DOHH2 (cell line): ENCODE results near the gene SEC14L2.
"Not testable (repeated sequence)": the region's sequence is repeated elsewhere in the genome, so short reads cannot be mapped to it uniquely, and the experiment has no call there.

Source experiments
- H3F3A ChIP-seq: fragments of 200-600 bp; sonication (generic), shearing (Covaris generic); 2 replicates; pipeline ENCODE4 v1.6.0; 2016; ENCODE audit warnings: antibody characterized with exemption, mild to moderate bottlenecking; ENCODE audit not compliant: control insufficient read depth, insufficient read depth
- H3K27ac ChIP-seq: fragments of 200-600 bp; sonication (generic); 2 replicates; pipeline ENCODE4 v1.5.1; 2014; ENCODE audit warnings: low read depth, mild to moderate bottlenecking, low read length, moderate library complexity
- H3K27me3 ChIP-seq: fragments of 200-600 bp; sonication (generic); 2 replicates; pipeline ENCODE4 v1.6.1; 2014; ENCODE audit warnings: mild to moderate bottlenecking, low read length, mixed read lengths; ENCODE audit not compliant: control insufficient read depth
- H3K36me3 ChIP-seq: fragments of 200-600 bp; sonication (generic); 2 replicates; pipeline ENCODE4 v1.6.1; 2014; ENCODE audit warnings: mild to moderate bottlenecking, low read length, moderate library complexity, mixed read lengths; ENCODE audit not compliant: control insufficient read depth
- H3K4me1 ChIP-seq: fragments of 200-600 bp; sonication (generic); 2 replicates; pipeline ENCODE4 v1.6.1; 2014; ENCODE audit warnings: mild to moderate bottlenecking, low read length, mixed read lengths; ENCODE audit not compliant: control insufficient read depth
- H3K4me2 ChIP-seq: fragments of 200-600 bp; sonication (generic); 2 replicates; pipeline ENCODE4 v1.6.0; 2014; ENCODE audit warnings: mild to moderate bottlenecking, low read length, moderate library complexity
- H3K4me3 ChIP-seq: fragments of 200-600 bp; sonication (generic); 2 replicates; pipeline ENCODE4 v1.5.1; 2014; ENCODE audit warnings: mild to moderate bottlenecking, low read length, mixed read lengths
- H3K79me2 ChIP-seq: fragments of 200-600 bp; sonication (generic); 2 replicates; pipeline ENCODE4 v1.6.1; 2014; ENCODE audit warnings: mild to moderate bottlenecking, low read length, mixed read lengths; ENCODE audit not compliant: control insufficient read depth
- H3K9me2 ChIP-seq: fragments of 200-600 bp; sonication (generic); replicated peaks from 2 replicates; pipeline ENCODE4 v1.6.1; 2014; ENCODE audit warnings: mild to moderate bottlenecking, low read length, mixed read lengths; ENCODE audit not compliant: control insufficient read depth
- H3K9me3 ChIP-seq: fragments of 200-600 bp; sonication (generic); 2 replicates; pipeline ENCODE4 v1.6.1; 2014; ENCODE audit warnings: antibody characterized with exemption, low read length, mixed read lengths; ENCODE audit not compliant: control insufficient read depth, insufficient read depth
- H4K20me1 ChIP-seq: fragments of 200-600 bp; sonication (generic); 2 replicates; pipeline ENCODE4 v1.6.0; 2014; ENCODE audit warnings: low read depth, mild to moderate bottlenecking, antibody characterized with exemption, low read length, moderate library complexity; ENCODE audit not compliant: control insufficient read depth, insufficient read depth
- CTCF ChIP-seq: fragments of 200-600 bp; sonication (generic); IDR thresholded peaks from one replicate; pipeline ENCODE4 v1.5.1; 2014; ENCODE audit warnings: antibody characterized with exemption, mild to moderate bottlenecking, low read depth, low read length; ENCODE audit not compliant: poor library complexity, severe bottlenecking
- EZH2phosphoT487 ChIP-seq: fragments of 200-600 bp; sonication (generic); IDR thresholded peaks from 2 replicates; pipeline ENCODE4 v1.6.1; 2017; ENCODE audit warnings: borderline replicate concordance, mild to moderate bottlenecking, antibody characterized with exemption, low read length, moderate library complexity, mixed read lengths

SEC14L2 gene

GRCh38 chr22:30444632-30445437 is 48.0 kb downstream of the SEC14L2 start:
- peak overlapping the region; percentile 70 for H3K4me2 ChIP-seq
- H4K20me1 ChIP-seq: no peaks in the 10 kb centered on the region
- no peaks in the 10 kb centered on the region for H3K9me3 ChIP-seq
- peaks cover 7% of the 10 kb centered on the region for H3K27me3 ChIP-seq
- TF ChIP-seq EZH2phosphoT487: no peak
- TF ChIP-seq CTCF: peak; percentile 83
- H3K27ac ChIP-seq: no peak overlapping the region
- H3F3A ChIP-seq: no peaks in the 10 kb centered on the region
- peak overlapping the region; percentile 61 for H3K4me3 ChIP-seq
- H3K79me2 ChIP-seq: no peaks in the 10 kb centered on the region
- no peaks in the 10 kb centered on the region for H3K36me3 ChIP-seq
- H3K4me1 ChIP-seq: peaks cover 28% of the 10 kb centered on the region
- no peaks in the 10 kb centered on the region for H3K9me2 ChIP-seq

- H3K4me3 ChIP-seq: peak overlapping the region; percentile 61; the same call in 1 of the 2 replicates
- no peaks in the 10 kb centered on the region for H4K20me1 ChIP-seq
- no peaks in the 10 kb centered on the region for H3K9me2 ChIP-seq
- H3K27ac ChIP-seq: no peak overlapping the region
- H3K27me3 ChIP-seq: peaks cover 7% of the 10 kb centered on the region
- peak overlapping the region; percentile 70 for H3K4me2 ChIP-seq
- H3K9me3 ChIP-seq: no peaks in the 10 kb centered on the region
- TF ChIP-seq EZH2phosphoT487: no peak
- TF ChIP-seq CTCF: peak; percentile 48
- H3K4me1 ChIP-seq: peaks cover 28% of the 10 kb centered on the region
- no peaks in the 10 kb centered on the region for H3F3A ChIP-seq
- no peaks in the 10 kb centered on the region for H3K79me2 ChIP-seq
- no peaks in the 10 kb centered on the region for H3K36me3 ChIP-seq
These were observed 48.8 kb downstream of the SEC14L2 start for GRCh38 chr22:30445438-30446145.

GRCh38 chr22:30447656-30448055 is 50.8 kb downstream of the SEC14L2 start:
- no peaks in the 10 kb centered on the region for H4K20me1 ChIP-seq
- no peak overlapping the region for H3K4me2 ChIP-seq
- peaks cover 18% of the 10 kb centered on the region for H3K4me1 ChIP-seq
- H3K36me3 ChIP-seq: no peaks in the 10 kb centered on the region
- no peaks in the 10 kb centered on the region for H3K9me3 ChIP-seq
- TF ChIP-seq EZH2phosphoT487 (no peak), CTCF (no peak)
- no peak overlapping the region for H3K4me3 ChIP-seq
- peaks cover 7% of the 10 kb centered on the region for H3K27me3 ChIP-seq
- H3K79me2 ChIP-seq: no peaks in the 10 kb centered on the region
- H3K27ac ChIP-seq: no peak overlapping the region
- H3K9me2 ChIP-seq: no peaks in the 10 kb centered on the region
- H3F3A ChIP-seq: no peaks in the 10 kb centered on the region

- not testable (repeated sequence) for H3K4me2 ChIP-seq, H3K9me3 ChIP-seq
These were observed 54.7 kb downstream of the SEC14L2 start for GRCh38 chr22:30451488-30451887.

More at GRCh38 chr22:30451488-30451887, 54.7 kb downstream of the SEC14L2 start:
- H3K27ac ChIP-seq, H3K79me2 ChIP-seq, H3K27me3 ChIP-seq, H3K4me3 ChIP-seq, H3K4me1 ChIP-seq, H4K20me1 ChIP-seq, H3K9me2 ChIP-seq, H3K36me3 ChIP-seq, H3F3A ChIP-seq: not testable (repeated sequence)
